Osteocyte (in vitro differentiated cells): ENCODE measurements around the gene APOL3. TPM values are rescaled to one million over a fixed set of nuclear protein-coding genes. Genes with fewer than 3 reads are reported as not detected.
"Not testable (repeated sequence)": the region's sequence is repeated elsewhere in the genome, so short reads cannot be mapped to it uniquely, and the experiment has no call there.

Source experiments
- DNase-seq: peaks from one replicate; pipeline ENCODE4 v3.0.0; 2021; ENCODE audit warnings: mixed read lengths; ENCODE audit not compliant: unreplicated experiment; ENCODE audit errors: extremely low spot score
- H3K27ac Mint-ChIP-seq: one replicate; pipeline ENCODE4 v1.8.0; 2021; ENCODE audit warnings: mild to moderate bottlenecking, mixed read lengths; ENCODE audit not compliant: unreplicated experiment
- H3K27me3 Mint-ChIP-seq: one replicate; pipeline ENCODE4 v1.8.0; 2021; ENCODE audit warnings: mixed read lengths; ENCODE audit not compliant: unreplicated experiment
- H3K36me3 Mint-ChIP-seq: one replicate; pipeline ENCODE4 v1.8.0; 2021; ENCODE audit warnings: mixed read lengths; ENCODE audit not compliant: unreplicated experiment
- H3K4me1 Mint-ChIP-seq: one replicate; pipeline ENCODE4 v1.8.0; 2021; ENCODE audit warnings: mixed read lengths; ENCODE audit not compliant: unreplicated experiment
- H3K4me3 Mint-ChIP-seq: one replicate; pipeline ENCODE4 v1.8.0; 2021; ENCODE audit warnings: mild to moderate bottlenecking, moderate library complexity, mixed read lengths; ENCODE audit not compliant: unreplicated experiment
- H3K9me3 Mint-ChIP-seq: one replicate; pipeline ENCODE4 v1.8.0; 2021; ENCODE audit warnings: mixed read lengths; ENCODE audit not compliant: unreplicated experiment
- CTCF ChIP-seq: fragments of 200-600 bp; sonication (generic); IDR thresholded peaks from 2 replicates; pipeline ENCODE4 v1.5.0; 2021; ENCODE audit warnings: antibody characterized with exemption, mild to moderate bottlenecking, moderate library complexity
- total RNA-seq: library from RNA; stranded (reverse); gene quantifications from 2 replicates; pipeline ENCODE4 v1.2.1, GENCODE V29; 2021

The APOL3 gene
- total RNA-seq, 1 donor from 2014 or later, result 10.8 TPM

- no peak overlapping the region for H3K27ac Mint-ChIP-seq
- peaks cover 35% of the 10 kb centered on the region for H3K4me1 Mint-ChIP-seq
- no peaks in the 10 kb centered on the region for H3K9me3 Mint-ChIP-seq
- no peak for TF ChIP-seq CTCF
- no peaks in the 10 kb centered on the region for H3K36me3 Mint-ChIP-seq
- H3K27me3 Mint-ChIP-seq, result peaks cover 16% of the 10 kb centered on the region
- H3K4me3 Mint-ChIP-seq, result no peak overlapping the region
- no peak for DNase-seq
These were observed 32.6 kb upstream of the APOL3 start for GRCh38 chr22:36193171-36193570.

GRCh38 chr22:36192542-36192941 is 32.0 kb upstream of the APOL3 start:
- H3K4me3 Mint-ChIP-seq, result no peak overlapping the region
- peaks cover 28% of the 10 kb centered on the region for H3K4me1 Mint-ChIP-seq
- no peaks in the 10 kb centered on the region for H3K36me3 Mint-ChIP-seq

GRCh38 chr22:36191106-36191836 is 30.7 kb upstream of the APOL3 start:
- H3K36me3 Mint-ChIP-seq, result no peaks in the 10 kb centered on the region
- H3K4me3 Mint-ChIP-seq, result no peak overlapping the region
- H3K27ac Mint-ChIP-seq, result no peak overlapping the region
- peaks cover 16% of the 10 kb centered on the region for H3K4me1 Mint-ChIP-seq
- TF ChIP-seq CTCF, result no peak
- H3K9me3 Mint-ChIP-seq, result no peaks in the 10 kb centered on the region
- no peak for DNase-seq
- H3K27me3 Mint-ChIP-seq, result peaks cover 21% of the 10 kb centered on the region

More at GRCh38 chr22:36192542-36192941, 32.0 kb upstream of the APOL3 start:
- TF ChIP-seq CTCF, result no peak
- H3K27ac Mint-ChIP-seq, result no peak overlapping the region
- no peaks in the 10 kb centered on the region for H3K9me3 Mint-ChIP-seq
- peaks cover 16% of the 10 kb centered on the region for H3K27me3 Mint-ChIP-seq
- no peak for DNase-seq

- H3K4me1 Mint-ChIP-seq, H3K27ac Mint-ChIP-seq, H3K4me3 Mint-ChIP-seq, H3K36me3 Mint-ChIP-seq, H3K9me3 Mint-ChIP-seq, DNase-seq: not testable (repeated sequence)
- H3K27me3 Mint-ChIP-seq, result peaks cover 33% of the 10 kb centered on the region
These were observed 27.3 kb upstream of the APOL3 start for GRCh38 chr22:36187862-36188261.

- peaks cover 31% of the 10 kb centered on the region for H3K27me3 Mint-ChIP-seq
- H3K27ac Mint-ChIP-seq, result no peak overlapping the region
- DNase-seq, result no peak
- H3K36me3 Mint-ChIP-seq, result no peaks in the 10 kb centered on the region
- no peaks in the 10 kb centered on the region for H3K4me1 Mint-ChIP-seq
- no peak overlapping the region for H3K4me3 Mint-ChIP-seq
- TF ChIP-seq CTCF, result no peak
- H3K9me3 Mint-ChIP-seq, result no peaks in the 10 kb centered on the region
These were observed 25.5 kb upstream of the APOL3 start for GRCh38 chr22:36185828-36186624.
